ENCODE data around the gene THOP1. TPM values are rescaled to one million over a fixed set of nuclear protein-coding genes. Genes with fewer than 3 reads are reported as not detected.

THOP1 gene
- total RNA-seq, 4 donors from 2014 or later = 10.4 to 23.2 (median 21.5) TPM

- TF ChIP-seq CTCF (IDR thresholded peaks at IDR 0.05; ENCODE audit: low read depth) = no peak
Measured at GRCh38 chr19:2796659-2797266, 11.5 kb downstream of the THOP1 start.

- no peak for TF ChIP-seq CTCF (IDR thresholded peaks at IDR 0.05; ENCODE audit: low read depth)
Measured at GRCh38 chr19:2797280-2797679, 12.0 kb downstream of the THOP1 start.

- TF ChIP-seq CTCF (IDR thresholded peaks at IDR 0.05; ENCODE audit: low read depth) = no peak
Measured at GRCh38 chr19:2798158-2798685, 12.9 kb downstream of the THOP1 start.

GRCh38 chr19:2798733-2799132 is 13.4 kb downstream of the THOP1 start:
- TF ChIP-seq CTCF (IDR thresholded peaks at IDR 0.05; ENCODE audit: low read depth) = no peak

GRCh38 chr19:2799273-2800020 is 14.1 kb downstream of the THOP1 start:
- TF ChIP-seq CTCF (IDR thresholded peaks at IDR 0.05; ENCODE audit: low read depth) = no peak

- TF ChIP-seq CTCF (IDR thresholded peaks at IDR 0.05; ENCODE audit: low read depth) = no peak
Measured at GRCh38 chr19:2800506-2800905, 15.2 kb downstream of the THOP1 start.

GRCh38 chr19:2802826-2803225 is 17.5 kb downstream of the THOP1 start:
- no peak for TF ChIP-seq CTCF (IDR thresholded peaks at IDR 0.05; ENCODE audit: low read depth)

Data from subcutaneous adipose tissue (tissue), 4 donors.